Neural cell (in vitro differentiated cells): ENCODE results near the gene FUT7. TPM values are rescaled to one million over a fixed set of nuclear protein-coding genes. Genes with fewer than 3 reads are reported as not detected.

ENCODE experiments used
- H2AFZ ChIP-seq: fragments of 200-600, 300-800 bp; sonication (generic), shearing (Covaris generic); 2 replicates; pipeline ENCODE4 v1.6.0; 2014; ENCODE audit warnings: low read depth, mild to moderate bottlenecking, antibody characterized with exemption, low read length, moderate library complexity
- H3F3A ChIP-seq: fragments of 200-600 bp; shearing (Covaris generic); 2 replicates; pipeline ENCODE4 v1.6.1; 2016; ENCODE audit warnings: mild to moderate bottlenecking, moderate library complexity, mixed read lengths, antibody characterized with exemption, low read length; ENCODE audit not compliant: insufficient read depth, poor library complexity, severe bottlenecking
- H3K27ac ChIP-seq: fragments of 200-600, 300-800 bp; sonication (generic), shearing (Covaris generic); 2 replicates; pipeline ENCODE4 v1.5.1; 2014; ENCODE audit warnings: mild to moderate bottlenecking, low read length, moderate library complexity
- H3K27me3 ChIP-seq: fragments of 300-800, 200-600 bp; sonication (generic), shearing (Covaris generic); 2 replicates; pipeline ENCODE4 v1.6.0; 2014; ENCODE audit warnings: mild to moderate bottlenecking, low read depth, low read length, moderate library complexity; ENCODE audit not compliant: insufficient read depth
- H3K36me3 ChIP-seq: fragments of 300-800, 200-600 bp; sonication (generic), shearing (Covaris generic); 2 replicates; pipeline ENCODE4 v1.5.1; 2014; ENCODE audit warnings: mild to moderate bottlenecking, antibody characterized with exemption, low read length, moderate library complexity; ENCODE audit not compliant: insufficient read depth
- H3K4me2 ChIP-seq: fragments of 300-800, 200-600 bp; sonication (generic), shearing (Covaris generic); 2 replicates; pipeline ENCODE4 v1.6.0; 2014; ENCODE audit warnings: mild to moderate bottlenecking, low read length
- H3K4me3 ChIP-seq: fragments of 300-800, 200-600 bp; sonication (generic), shearing (Covaris generic); 2 replicates; pipeline ENCODE4 v1.5.1; 2014; ENCODE audit warnings: mild to moderate bottlenecking, low read length, moderate library complexity
- H3K79me2 ChIP-seq: fragments of 200-600 bp; shearing (Covaris generic); replicated peaks from 2 replicates; pipeline ENCODE4 v1.6.0; 2014; ENCODE audit warnings: mild to moderate bottlenecking, low read length, moderate library complexity; ENCODE audit not compliant: insufficient read depth
- H3K9ac ChIP-seq: fragments of 300-800, 200-600 bp; sonication (generic), shearing (Covaris generic); 2 replicates; pipeline ENCODE4 v1.6.1; 2016; ENCODE audit warnings: mild to moderate bottlenecking, low read length, mixed read lengths
- H3K9me2 ChIP-seq: fragments of 200-600 bp; shearing (Covaris generic); 2 replicates; pipeline ENCODE4 v1.6.1; 2016; ENCODE audit warnings: mild to moderate bottlenecking, low read length, mixed read lengths; ENCODE audit not compliant: insufficient read depth
- H3K9me3 ChIP-seq: fragments of 200-600, 300-800 bp; sonication (generic), shearing (Covaris generic); 2 replicates; pipeline ENCODE4 v1.6.1; 2016; ENCODE audit warnings: mild to moderate bottlenecking, mixed run types, low read length, moderate library complexity, mixed read lengths
- H4K20me1 ChIP-seq: fragments of 200-600 bp; shearing (Covaris generic); 2 replicates; pipeline ENCODE4 v1.6.1; 2016; ENCODE audit warnings: mild to moderate bottlenecking, mixed run types; ENCODE audit not compliant: insufficient read depth
- EP300 ChIP-seq: fragments of 450-650 bp; conservative IDR thresholded peaks from 2 replicates; pipeline ENCODE4 v1.6.1; 2014; ENCODE audit warnings: antibody characterized with exemption, mild to moderate bottlenecking, moderate library complexity; ENCODE audit not compliant: poor library complexity, severe bottlenecking
- EZH2 ChIP-seq: fragments of 200-600, 300-800 bp; shearing (Covaris generic), sonication (generic); IDR thresholded peaks from 2 replicates; pipeline ENCODE4 v1.6.1; 2014; ENCODE audit warnings: antibody characterized with exemption, low read length, borderline replicate concordance, mild to moderate bottlenecking; ENCODE audit not compliant: insufficient read depth, poor library complexity, severe bottlenecking
- MXI1 ChIP-seq: fragments of 450-650 bp; conservative IDR thresholded peaks from 2 replicates; pipeline ENCODE4 v1.6.1; 2014; ENCODE audit warnings: antibody characterized with exemption, mild to moderate bottlenecking; ENCODE audit not compliant: poor library complexity, severe bottlenecking
- POLR2AphosphoS5 ChIP-seq: IDR thresholded peaks from 2 replicates; pipeline ENCODE4 v1.6.1; 2012
- RAD21 ChIP-seq: fragments of 450-650 bp; conservative IDR thresholded peaks from 2 replicates; pipeline ENCODE4 v1.6.1; 2014; ENCODE audit warnings: antibody characterized with exemption, mild to moderate bottlenecking, moderate library complexity
- SMC3 ChIP-seq: fragments of 450-650 bp; conservative IDR thresholded peaks from 2 replicates; pipeline ENCODE4 v1.6.1; 2014; ENCODE audit warnings: antibody characterized with exemption, mild to moderate bottlenecking, moderate library complexity; ENCODE audit not compliant: poor library complexity
- TAF1 ChIP-seq: IDR thresholded peaks from 2 replicates; pipeline ENCODE4 v1.6.1; 2012; ENCODE audit warnings: low read depth
- polyA plus RNA-seq: library from polyadenylated mRNA; depleted of rRNA; stranded (reverse); fragments of >200 nt; gene quantifications from 2 replicates; pipeline ENCODE4 v1.2.3, GENCODE V29; 2014
- TF ChIP-seq, protein P1 (sequence below): IDR thresholded peaks from 2 replicates; pipeline ENCODE4 v1.6.1; 2012; ENCODE audit warnings: borderline replicate concordance
- TF ChIP-seq, protein P2 (sequence below): fragments of 450-650 bp; IDR thresholded peaks from 2 replicates; pipeline ENCODE4 v1.5.1; 2014; ENCODE audit warnings: antibody characterized with exemption, mild to moderate bottlenecking, moderate library complexity; ENCODE audit not compliant: poor library complexity, severe bottlenecking

Gene FUT7
- polyA plus RNA-seq, 1 donor from 2014 or later: 0.69 TPM

GRCh38 chr9:137074657-137075274 lies 42.9 kb upstream of the FUT7 start:
- H3K36me3 ChIP-seq: no peaks in the 10 kb centered on the region
- no peaks in the 10 kb centered on the region for H3F3A ChIP-seq
- H3K9ac ChIP-seq: no peak overlapping the region
- no peaks in the 10 kb centered on the region for H4K20me1 ChIP-seq
- no peak overlapping the region for H3K27ac ChIP-seq
- no peaks in the 10 kb centered on the region for H3K9me3 ChIP-seq
- TF ChIP-seq RAD21 (no peak), TAF1 (no peak)
- TF ChIP-seq, protein P1, sequence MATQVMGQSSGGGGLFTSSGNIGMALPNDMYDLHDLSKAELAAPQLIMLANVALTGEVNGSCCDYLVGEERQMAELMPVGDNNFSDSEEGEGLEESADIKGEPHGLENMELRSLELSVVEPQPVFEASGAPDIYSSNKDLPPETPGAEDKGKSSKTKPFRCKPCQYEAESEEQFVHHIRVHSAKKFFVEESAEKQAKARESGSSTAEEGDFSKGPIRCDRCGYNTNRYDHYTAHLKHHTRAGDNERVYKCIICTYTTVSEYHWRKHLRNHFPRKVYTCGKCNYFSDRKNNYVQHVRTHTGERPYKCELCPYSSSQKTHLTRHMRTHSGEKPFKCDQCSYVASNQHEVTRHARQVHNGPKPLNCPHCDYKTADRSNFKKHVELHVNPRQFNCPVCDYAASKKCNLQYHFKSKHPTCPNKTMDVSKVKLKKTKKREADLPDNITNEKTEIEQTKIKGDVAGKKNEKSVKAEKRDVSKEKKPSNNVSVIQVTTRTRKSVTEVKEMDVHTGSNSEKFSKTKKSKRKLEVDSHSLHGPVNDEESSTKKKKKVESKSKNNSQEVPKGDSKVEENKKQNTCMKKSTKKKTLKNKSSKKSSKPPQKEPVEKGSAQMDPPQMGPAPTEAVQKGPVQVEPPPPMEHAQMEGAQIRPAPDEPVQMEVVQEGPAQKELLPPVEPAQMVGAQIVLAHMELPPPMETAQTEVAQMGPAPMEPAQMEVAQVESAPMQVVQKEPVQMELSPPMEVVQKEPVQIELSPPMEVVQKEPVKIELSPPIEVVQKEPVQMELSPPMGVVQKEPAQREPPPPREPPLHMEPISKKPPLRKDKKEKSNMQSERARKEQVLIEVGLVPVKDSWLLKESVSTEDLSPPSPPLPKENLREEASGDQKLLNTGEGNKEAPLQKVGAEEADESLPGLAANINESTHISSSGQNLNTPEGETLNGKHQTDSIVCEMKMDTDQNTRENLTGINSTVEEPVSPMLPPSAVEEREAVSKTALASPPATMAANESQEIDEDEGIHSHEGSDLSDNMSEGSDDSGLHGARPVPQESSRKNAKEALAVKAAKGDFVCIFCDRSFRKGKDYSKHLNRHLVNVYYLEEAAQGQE: no peak
- H3K4me3 ChIP-seq: no peak overlapping the region
- no peak overlapping the region for H2AFZ ChIP-seq
- H3K9me2 ChIP-seq: no peaks in the 10 kb centered on the region
- H3K79me2 ChIP-seq: no peaks in the 10 kb centered on the region
- H3K4me2 ChIP-seq: no peak overlapping the region
- H3K27me3 ChIP-seq: peaks cover 49% of the 10 kb centered on the region

DNA sequence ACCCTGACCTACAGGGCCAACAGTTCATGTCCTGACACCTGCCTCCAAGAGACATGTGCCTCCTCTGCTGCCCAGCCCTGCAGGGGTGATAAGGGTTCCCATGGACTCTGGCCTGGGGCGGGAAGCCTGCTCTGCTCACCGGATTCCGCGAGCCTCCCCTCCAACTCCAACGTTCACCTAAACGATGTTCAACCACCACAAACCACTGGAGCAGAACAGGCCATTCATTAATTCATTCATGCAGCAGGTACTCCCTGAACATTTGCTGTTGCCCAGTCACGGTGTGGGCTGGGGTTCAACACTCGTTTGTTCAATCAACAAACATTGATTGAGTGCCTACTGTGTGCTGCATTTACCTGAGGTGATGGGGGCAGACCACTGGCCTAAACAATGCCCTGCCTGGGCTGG lies 42.1 kb upstream of the FUT7 start:
- Histone ChIP-seq H3K9me3 (no peaks in the 10 kb centered on the region), H3K27ac (no peak overlapping the region)

More for the DNA sequence above, 42.1 kb upstream of the FUT7 start:
- no peaks in the 10 kb centered on the region for H4K20me1 ChIP-seq
- no peak overlapping the region for H3K4me3 ChIP-seq
- H3K27me3 ChIP-seq: peaks cover 49% of the 10 kb centered on the region
- no peak overlapping the region for H3K9ac ChIP-seq
- H3K79me2 ChIP-seq: no peaks in the 10 kb centered on the region
- H3K36me3 ChIP-seq: no peaks in the 10 kb centered on the region
- H3K4me2 ChIP-seq: no peak overlapping the region
- TF ChIP-seq EP300 (no peak), EZH2 (no peak), SMC3 (no peak), MXI1 (no peak), TAF1 (no peak), RAD21 (no peak), POLR2AphosphoS5 (no peak)
- TF ChIP-seq, protein P1: no peak
- TF ChIP-seq, protein P2, sequence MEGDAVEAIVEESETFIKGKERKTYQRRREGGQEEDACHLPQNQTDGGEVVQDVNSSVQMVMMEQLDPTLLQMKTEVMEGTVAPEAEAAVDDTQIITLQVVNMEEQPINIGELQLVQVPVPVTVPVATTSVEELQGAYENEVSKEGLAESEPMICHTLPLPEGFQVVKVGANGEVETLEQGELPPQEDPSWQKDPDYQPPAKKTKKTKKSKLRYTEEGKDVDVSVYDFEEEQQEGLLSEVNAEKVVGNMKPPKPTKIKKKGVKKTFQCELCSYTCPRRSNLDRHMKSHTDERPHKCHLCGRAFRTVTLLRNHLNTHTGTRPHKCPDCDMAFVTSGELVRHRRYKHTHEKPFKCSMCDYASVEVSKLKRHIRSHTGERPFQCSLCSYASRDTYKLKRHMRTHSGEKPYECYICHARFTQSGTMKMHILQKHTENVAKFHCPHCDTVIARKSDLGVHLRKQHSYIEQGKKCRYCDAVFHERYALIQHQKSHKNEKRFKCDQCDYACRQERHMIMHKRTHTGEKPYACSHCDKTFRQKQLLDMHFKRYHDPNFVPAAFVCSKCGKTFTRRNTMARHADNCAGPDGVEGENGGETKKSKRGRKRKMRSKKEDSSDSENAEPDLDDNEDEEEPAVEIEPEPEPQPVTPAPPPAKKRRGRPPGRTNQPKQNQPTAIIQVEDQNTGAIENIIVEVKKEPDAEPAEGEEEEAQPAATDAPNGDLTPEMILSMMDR: no peak
- no peaks in the 10 kb centered on the region for H3F3A ChIP-seq
- H3K9me2 ChIP-seq: no peaks in the 10 kb centered on the region
- no peak overlapping the region for H2AFZ ChIP-seq
